ENCODE data around the gene PDCL3. TPM values are rescaled to one million over a fixed set of nuclear protein-coding genes. Genes with fewer than 3 reads are reported as not detected.

Gene PDCL3
- total and polyA plus RNA-seq, 2 donors (not counting 3 experiments of a cell fraction or from before 2014, with no cell fraction given): 19.4 to 32.8 TPM

DNA sequence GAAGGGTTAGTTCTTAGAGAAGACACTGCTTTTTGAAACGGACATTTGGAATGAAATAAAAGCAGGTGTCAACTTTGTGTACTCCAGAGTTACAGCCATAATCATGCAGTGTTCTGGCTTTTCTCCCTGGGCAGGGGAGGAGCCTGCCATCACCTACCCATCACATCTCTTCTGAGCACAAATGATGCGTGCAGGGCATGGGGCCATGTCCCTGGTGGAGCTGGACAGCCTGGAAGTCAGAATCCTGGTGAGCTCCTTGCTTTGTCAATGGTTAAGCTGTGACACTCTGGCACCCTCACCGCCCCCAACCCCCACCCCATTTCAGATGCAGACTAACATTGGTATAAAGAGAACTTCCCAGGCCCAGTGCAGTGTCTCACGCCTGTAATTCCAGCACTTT lies 53.1 kb downstream of the PDCL3 start:
- no TSS peak for BruUV-seq (replicated peaks)
- DNase-seq (ENCODE audit: low read depth, low spot score): no peak
- Histone ChIP-seq H3K27me3 (ENCODE audit: control insufficient read depth in 2 of 2, insufficient read depth in 2 of 2, low read length in 2 of 2) (no peaks in the 10 kb centered on the region), H3K4me3 (replicated peaks in 1 of 3; ENCODE audit: insufficient read depth in 1 of 3, low read depth in 1 of 3, low read length in 3 of 3) (no peak overlapping the region), H3K9me3 (replicated peaks; ENCODE audit: control insufficient read depth, insufficient read depth, low read length) (no peaks in the 10 kb centered on the region), H3K9me1 (replicated peaks; ENCODE audit: control insufficient read depth, extremely low read depth, insufficient read depth, low read length) (no peaks in the 10 kb centered on the region), H3K9ac (replicated peaks; ENCODE audit: extremely low read depth, insufficient read depth, low read length) (no peak overlapping the region), H4K20me1 (replicated peaks; ENCODE audit: control insufficient read depth, extremely low read depth, insufficient read depth, low read length) (no peaks in the 10 kb centered on the region), H2AFZ (ENCODE audit: low read depth, low read length) (no peak overlapping the region), H3K36me3 (ENCODE audit: control insufficient read depth in 2 of 2, extremely low read depth in 1 of 2, insufficient read depth in 2 of 2, low read length in 2 of 2) (no peaks in the 10 kb centered on the region), H3K4me1 (ENCODE audit: control insufficient read depth, extremely low read depth, insufficient read depth, low read length) (no peaks in the 10 kb centered on the region), H3K4me2 (ENCODE audit: insufficient read depth, low read length) (no peak overlapping the region), H3K27ac (ENCODE audit: insufficient read depth, low read depth, low read length) (no peak overlapping the region), H3K79me2 (ENCODE audit: control insufficient read depth, insufficient read depth, low read length) (no peaks in the 10 kb centered on the region)
- POLR2A ChIA-PET: no interaction called here
- dilution Hi-C loops (cut with MboI; ENCODE audit: extremely low pct_ligation_motif_present, low sequenced_read_pairs) (no loop called here), intact Hi-C loops (cut with micrococcal nuclease) (no loop called here)
- TF ChIP-seq JUN (IDR thresholded peaks at IDR 0.05; ENCODE audit: borderline replicate concordance, insufficient read depth, insufficient read length, low read depth) (no peak), POLR2A (IDR thresholded peaks at IDR 0.05; ENCODE audit: low read depth, low read length) (no peak), GATA2 (IDR thresholded peaks at IDR 0.05; ENCODE audit: insufficient read depth, insufficient read length, low read depth, low read length) (no peak), POLR2AphosphoS5 (IDR thresholded peaks at IDR 0.05; ENCODE audit: insufficient read depth, low read depth, low read length) (no peak), FOS (IDR thresholded peaks at IDR 0.05; ENCODE audit: borderline replicate concordance, insufficient read depth, low read length) (no peak)
- TF ChIP-seq, protein P1, sequence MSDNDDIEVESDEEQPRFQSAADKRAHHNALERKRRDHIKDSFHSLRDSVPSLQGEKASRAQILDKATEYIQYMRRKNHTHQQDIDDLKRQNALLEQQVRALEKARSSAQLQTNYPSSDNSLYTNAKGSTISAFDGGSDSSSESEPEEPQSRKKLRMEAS (IDR thresholded peaks at IDR 0.05; ENCODE audit: insufficient read depth, insufficient read length): no peak
- TF ChIP-seq, protein P2, sequence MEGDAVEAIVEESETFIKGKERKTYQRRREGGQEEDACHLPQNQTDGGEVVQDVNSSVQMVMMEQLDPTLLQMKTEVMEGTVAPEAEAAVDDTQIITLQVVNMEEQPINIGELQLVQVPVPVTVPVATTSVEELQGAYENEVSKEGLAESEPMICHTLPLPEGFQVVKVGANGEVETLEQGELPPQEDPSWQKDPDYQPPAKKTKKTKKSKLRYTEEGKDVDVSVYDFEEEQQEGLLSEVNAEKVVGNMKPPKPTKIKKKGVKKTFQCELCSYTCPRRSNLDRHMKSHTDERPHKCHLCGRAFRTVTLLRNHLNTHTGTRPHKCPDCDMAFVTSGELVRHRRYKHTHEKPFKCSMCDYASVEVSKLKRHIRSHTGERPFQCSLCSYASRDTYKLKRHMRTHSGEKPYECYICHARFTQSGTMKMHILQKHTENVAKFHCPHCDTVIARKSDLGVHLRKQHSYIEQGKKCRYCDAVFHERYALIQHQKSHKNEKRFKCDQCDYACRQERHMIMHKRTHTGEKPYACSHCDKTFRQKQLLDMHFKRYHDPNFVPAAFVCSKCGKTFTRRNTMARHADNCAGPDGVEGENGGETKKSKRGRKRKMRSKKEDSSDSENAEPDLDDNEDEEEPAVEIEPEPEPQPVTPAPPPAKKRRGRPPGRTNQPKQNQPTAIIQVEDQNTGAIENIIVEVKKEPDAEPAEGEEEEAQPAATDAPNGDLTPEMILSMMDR (IDR thresholded peaks at IDR 0.05; ENCODE audit: extremely low read depth in 1 of 2, insufficient read depth in 1 of 2, low read depth in 1 of 2, low read length in 2 of 2): no peak
- CTCF ChIA-PET: no interaction called here
- FAIRE-seq: no peak
